ENCODE results near the gene RPL3.
A peak's percentile ranks its signal among the peaks of the same experiment; 100 is the strongest.
"Not testable (repeated sequence)": the region's sequence is repeated elsewhere in the genome, so short reads cannot be mapped to it uniquely, and the experiment has no call there.

RPL3 gene

DNA sequence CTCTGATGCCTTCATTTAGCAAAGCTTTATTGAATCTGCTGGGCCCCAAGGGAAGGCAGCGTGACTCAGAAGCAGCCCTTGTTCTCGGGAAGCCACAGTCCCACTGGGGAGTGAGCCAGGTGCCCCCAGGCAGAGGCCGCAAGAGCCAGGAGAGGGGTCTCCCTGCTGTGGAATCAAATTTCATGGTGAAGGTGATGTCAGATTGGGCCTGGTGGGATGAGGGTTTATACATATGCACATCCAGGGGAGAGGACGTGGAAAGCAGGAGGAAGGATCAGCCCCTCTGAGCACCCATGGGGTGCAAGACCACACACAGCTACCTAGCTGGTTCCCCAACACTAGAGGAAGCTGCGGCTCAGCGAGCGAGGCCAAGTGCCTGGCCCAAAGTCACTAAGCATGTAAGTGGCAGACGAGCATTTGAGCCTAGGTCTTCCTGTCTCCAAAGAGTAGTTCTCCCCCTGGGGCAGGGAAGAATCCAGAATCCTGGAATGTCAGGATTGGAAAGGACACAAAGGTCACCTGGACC, 32.3 kb upstream of the RPL3 start:
- DNase-seq (ENCODE audit: low read depth), result no peak

DNA sequence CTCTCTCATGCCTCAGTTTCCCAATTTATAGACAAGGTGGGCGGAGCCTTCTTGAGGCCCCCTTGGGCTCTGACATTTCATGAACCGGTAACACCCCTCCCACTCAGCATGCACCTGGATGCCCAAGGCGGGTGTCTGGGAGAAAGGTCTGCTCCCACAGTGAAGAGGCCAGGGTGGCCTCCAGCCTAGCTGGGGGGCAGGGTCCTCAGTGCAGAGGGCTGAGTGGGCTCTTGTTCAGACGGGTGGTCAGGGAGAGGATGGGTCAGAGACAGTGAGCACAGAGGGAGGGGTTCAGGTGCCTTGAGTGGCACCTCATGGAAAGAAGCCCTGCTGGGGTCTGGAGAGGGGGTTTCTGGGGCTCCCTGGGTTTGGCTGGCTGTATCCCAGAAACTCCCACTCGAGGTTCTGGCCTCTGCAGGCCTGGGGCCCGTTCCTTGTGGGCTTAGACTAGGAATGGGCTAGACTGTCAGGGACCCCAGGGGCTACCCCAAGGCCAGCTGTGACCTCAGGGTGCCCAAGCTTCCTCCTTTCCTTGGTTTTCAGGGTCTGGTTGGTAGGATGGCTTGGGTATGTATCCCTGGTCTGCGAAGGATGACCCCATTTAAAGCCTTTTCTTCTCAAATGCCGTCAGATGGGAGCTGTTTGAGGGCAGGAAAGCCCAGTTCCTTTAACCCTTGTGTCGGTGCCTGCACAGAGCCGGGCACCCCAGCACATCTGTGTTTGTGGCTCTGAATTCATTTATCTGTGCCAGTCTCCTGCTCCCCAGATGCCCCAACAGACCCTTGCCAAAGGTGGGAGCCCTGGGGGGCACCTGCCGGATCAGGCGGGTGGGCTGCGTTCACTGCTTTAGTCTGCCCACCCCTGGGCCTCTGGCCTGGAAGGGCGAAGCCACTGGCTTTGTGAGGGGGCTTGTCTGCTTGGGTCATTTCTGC, 31.6 kb upstream of the RPL3 start:
- no peak for DNase-seq (ENCODE audit: low read depth)

DNA sequence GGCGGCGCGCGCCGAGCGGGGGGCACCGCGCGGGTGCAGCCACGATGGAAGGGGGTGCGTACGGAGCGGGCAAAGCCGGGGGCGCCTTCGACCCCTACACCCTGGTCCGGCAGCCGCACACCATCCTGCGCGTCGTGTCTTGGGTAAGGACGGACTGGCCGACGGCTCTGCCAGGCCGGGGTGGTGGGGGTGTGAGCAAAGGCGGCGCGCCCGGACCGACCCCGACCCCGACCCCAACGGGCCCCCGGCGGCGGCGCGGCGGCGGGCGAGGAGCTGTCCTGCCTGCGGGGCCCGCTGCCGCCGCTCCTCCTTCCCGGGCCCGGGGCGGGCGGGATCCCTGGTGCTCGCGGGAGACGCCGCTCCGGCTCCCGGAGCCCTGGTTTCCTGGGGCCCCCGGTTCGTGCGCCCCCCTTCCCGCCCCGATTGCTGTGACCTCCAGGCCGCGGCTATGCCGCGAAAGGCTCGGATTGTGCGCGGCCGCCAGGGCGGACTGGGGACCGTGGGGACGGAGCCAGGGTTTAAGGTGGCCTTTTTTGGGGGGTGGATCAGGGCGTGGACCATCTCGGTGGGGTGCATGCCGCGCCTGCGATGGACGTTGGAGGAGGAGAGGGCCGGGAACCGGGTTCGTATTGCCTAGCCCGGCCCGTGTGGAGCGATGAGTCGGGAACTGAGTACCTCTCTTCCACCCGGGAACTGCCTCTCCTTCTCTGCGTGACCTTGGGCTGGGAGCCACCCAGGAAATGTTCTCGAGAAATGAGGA, 30.7 kb upstream of the RPL3 start, which contains the start of gene SYNGR1:
TSS of gene SYNGR1 (plus strand) at position 25 of the 760 bp plus-strand sequence. CDS start at position 45, 20 bp downstream.
- DNase-seq (ENCODE audit: low read depth), result no peak

DNA sequence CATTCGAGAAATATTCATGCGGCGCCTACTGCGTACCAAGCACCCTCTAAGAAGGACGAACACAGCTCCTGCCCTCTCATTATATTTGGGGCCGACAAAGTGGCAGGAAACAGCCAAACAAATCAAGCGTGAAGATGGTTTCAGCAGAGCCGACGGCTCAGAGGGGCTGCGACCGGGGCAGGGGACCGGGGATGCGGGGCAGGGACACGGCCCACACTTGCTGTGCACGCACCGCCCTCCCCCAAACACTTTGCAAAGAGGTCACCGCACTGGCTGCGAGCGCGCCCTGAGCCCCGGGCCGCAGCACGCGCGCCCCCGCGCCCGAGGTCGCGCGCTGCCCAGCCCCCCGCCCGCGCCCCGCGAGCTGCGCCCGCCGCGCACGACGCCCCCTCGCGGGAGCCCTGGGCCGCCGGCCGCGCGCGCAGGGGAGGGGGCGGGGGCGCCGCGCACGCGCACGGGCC, 30.1 kb upstream of the RPL3 start:
- DNase-seq (ENCODE audit: low read depth), result peak; percentile 36

DNA sequence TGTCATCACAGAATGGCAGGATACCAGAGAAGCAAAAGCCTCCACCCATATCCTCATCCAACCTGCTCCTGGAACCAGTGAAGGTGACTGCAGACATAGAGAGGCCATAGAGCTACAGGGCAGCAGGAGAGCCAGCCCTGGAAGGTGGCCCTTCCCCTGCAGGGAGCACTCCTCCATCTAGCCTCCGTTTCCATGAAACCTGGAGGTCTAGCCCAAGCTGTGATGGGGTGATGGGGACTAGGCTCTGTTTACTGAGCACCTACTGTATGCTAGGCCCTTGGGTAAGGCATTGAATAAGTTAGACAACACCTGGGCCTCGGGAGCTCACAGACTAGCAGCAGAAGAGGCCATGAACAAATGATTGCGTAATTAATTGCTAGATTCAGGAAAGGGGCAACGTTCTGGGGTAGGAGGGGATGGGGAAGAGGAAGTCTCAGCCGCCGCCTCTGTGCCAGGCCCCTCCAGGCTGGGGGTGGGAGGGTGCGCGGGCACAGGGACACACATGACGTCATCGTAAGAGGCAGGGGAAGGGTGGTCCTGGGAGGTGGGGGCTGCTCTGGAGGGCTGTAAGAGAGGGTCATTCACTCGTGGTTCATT, 29.6 kb upstream of the RPL3 start:
- peak; percentile 63 for DNase-seq (ENCODE audit: low read depth)

DNA sequence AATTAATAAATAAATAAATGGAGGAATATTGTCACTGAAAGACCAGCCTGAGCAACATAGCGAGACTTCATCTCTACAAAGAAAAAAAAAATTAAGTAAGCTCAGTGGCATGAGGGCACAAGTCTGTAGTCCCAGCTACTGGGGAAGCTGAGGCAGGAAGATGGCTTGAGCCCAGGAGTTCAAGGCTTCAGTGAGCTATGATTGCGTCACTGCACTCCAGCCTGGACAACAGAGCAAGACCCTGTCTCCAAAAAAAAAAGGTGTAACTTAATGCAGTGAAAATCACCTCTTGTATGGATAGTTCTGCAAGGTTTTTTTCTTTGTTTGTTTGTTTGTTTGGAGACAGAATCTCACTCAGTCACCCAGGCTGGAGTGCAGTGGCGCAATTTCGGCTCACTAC, 25.8 kb upstream of the RPL3 start:
- DNase-seq (ENCODE audit: low read depth), result no peak

DNA sequence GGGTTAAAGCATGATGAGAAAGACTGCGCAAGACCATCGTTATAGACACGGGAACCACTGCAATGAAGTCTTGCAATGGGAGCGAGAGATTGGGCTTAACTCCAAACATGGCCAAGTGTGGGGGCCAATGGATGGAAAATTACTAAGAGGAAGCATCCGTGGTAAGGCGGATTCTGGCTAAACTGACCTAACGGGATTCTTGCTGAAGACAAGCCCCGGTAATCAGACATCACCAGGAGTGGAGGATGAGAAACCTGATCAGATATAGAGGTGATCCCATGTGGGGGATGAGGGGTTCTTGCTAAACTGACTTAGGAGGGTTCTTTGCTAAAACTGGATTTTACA, 24.6 kb upstream of the RPL3 start:
- no peak for DNase-seq (ENCODE audit: low read depth)

DNA sequence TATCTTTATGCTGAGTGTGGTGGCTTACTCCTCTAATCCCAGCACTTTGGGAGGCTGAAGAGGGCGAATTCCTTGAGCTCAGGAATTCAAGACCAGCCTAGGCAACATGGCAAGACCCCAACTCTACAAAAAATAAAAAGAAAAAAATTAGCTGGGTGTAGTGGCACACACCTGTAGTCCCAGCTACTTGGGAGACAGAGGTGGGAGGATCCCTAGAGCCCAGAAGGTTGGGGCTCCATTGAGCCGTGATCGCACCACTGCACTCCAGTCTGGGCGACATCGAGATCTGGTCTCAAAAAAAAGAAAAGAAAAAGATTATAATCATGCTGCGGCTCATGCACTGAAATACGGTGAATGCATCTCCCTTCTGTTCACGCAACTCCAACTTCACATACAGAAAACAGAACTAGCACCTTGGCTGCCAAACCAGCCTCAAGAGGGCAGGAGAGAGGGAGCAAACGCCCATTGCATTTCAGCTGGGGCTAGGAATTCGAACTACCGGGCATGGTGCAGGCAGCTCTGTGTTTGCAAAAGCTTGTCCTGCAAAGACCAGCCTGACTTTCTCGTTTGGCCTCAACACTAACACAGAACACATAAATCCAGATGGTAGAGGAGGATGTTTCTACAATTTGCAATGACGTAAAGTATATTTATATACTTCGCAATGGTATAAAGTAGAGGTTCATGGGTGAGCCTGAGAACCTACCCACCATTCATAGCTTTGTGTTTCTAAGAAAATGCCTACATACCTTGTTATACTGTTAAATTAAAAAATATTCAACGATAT, 24.0 kb upstream of the RPL3 start:
- peak; percentile 29 for DNase-seq (ENCODE audit: low read depth)

DNA sequence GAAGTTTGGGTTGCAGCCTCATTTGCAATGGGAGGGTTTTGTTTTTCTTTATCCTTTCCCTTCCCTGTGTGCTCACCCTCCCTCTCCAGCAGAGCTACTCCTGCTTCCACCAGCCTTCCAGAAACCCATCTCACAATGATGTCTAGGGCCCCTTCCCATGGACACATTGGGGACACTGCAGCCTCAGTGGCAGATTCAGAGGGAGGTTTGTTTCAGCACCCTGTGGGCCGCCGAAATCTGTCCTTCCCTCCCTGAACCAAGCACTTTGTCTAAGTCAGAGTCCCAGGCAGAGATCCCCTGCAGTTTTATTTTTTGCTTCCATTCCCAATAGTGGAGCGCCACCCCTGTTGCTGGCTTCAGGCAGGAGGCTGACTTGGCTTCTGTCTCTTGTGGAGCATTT, 21.8 kb upstream of the RPL3 start:
- DNase-seq (ENCODE audit: low read depth), result no peak

DNA sequence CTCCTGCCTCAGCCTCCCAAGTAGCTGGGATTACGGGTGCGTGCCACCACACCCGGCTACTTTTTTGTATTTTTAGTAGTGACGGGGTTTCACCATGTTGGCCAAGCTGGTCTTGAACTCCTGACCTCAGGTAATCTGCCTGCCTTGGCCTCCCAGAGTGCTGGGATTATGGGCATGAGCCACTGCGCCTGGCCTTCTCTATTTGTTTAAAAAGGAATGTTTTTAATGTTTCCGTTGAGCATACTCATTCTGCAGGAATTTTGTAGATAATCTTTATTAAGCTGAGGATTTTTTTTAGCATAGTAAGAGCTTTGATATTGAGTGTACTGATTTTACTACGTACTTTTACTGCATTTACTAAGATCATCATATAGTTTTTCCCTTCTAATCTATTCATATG, 20.4 kb upstream of the RPL3 start:
- not testable (repeated sequence) for DNase-seq (ENCODE audit: low read depth)

DNA sequence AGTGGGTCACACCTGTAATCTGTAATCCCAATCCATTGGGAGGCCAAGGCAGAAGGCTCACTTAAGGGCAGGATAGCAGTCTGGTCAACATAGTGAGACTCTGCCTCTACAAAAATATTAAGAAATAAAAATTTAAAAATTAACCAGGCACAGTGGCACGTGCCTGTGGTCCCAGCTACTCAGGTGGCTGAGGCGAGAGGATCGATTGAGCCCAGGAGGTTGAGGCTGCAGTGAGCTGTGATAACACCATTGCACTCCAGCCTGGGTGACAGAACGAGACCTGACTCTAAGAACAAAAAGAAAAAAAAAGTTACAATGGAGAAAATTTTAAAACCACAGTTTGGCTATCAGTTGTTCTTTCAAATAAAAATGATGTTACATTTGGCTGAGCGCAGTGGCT, 17.0 kb upstream of the RPL3 start:
- no peak for DNase-seq (ENCODE audit: low read depth)

DNA sequence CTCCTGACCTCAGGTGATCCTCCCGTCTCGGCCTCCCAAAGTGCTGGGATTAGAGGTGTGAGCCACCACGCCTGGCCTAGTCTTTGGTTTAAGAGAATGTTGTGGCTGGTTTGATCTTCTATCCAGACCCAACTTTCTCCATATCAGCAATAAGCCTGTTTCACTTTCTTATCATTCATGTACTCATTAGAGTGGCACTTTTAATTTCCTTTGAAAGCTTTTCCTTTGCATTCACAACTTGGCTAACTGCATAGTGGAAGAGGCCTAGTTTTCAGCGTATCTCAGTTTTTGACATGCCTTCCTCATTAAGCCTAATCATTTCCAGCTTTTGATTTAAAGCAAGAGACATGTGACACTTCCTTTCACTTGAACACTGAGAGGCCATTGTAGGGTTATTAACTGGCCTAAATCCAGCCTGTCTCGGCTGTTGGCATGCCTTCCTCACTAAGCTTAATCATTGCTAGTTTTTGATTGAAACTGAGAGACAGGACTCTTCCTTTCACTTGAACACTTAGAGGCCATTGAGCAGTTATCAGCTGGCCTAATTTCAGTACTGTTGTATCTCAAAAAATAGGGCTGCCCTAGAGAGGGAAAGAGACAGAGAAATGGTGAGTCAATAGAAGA, 13.1 kb upstream of the RPL3 start:
- no peak for DNase-seq (ENCODE audit: low read depth)

DNA sequence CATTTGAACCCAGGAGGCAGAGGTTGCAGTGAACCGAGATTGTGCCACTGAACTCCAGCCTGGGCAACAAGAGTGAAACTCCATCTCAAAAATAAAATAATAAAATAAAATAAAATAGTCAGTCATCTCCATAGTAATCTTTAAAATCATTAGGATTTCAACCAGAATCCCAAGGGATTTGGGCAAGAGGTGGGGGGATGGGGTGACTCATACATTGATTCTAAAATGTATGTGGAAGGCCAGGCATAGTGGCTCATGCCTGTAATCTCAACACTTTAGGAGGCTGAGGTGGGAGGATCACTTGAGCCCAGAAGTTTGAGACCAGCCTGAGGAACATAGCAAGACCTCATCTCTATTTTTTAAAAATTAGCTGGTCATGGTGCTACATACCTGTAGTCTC, 11.1 kb upstream of the RPL3 start:
- not testable (repeated sequence) for DNase-seq (ENCODE audit: low read depth)

DNA sequence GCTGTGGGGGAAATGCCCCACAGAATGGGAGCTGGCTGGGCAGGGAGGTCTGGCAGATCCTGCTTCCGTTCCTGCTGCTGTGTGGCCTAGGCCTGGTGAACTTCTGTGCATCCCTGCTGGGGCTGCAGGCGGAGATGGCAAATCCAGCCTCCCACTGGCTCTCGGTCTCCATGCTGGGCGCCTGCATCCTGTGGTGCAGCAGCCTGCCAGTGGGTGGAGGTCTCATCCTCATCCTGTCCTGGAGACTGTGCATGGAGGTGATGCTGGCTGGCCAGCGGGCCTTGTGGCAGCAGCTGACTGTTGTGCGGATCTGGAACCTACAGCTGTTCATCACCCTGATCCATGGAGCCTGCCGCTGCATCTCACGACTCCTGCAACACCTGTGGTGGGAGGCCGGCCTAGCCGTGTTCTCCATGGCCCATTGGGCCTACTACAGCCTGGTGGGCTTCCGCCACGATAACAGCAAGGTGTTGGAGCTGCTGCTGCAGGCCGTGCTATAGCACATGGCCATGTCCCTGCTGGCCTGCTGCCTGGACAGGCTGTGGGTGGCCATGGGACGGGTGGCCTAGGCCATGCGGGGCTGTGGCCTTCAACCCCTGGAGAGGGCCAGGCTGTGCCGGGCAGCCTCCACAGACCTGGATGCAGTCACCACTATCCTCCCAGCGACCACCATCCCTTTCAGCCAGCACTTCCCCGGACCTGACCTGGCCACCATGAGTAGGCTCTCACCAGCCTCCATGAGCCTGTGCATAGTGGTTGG, 8.8 kb upstream of the RPL3 start:
- DNase-seq (ENCODE audit: low read depth), result no peak

DNA sequence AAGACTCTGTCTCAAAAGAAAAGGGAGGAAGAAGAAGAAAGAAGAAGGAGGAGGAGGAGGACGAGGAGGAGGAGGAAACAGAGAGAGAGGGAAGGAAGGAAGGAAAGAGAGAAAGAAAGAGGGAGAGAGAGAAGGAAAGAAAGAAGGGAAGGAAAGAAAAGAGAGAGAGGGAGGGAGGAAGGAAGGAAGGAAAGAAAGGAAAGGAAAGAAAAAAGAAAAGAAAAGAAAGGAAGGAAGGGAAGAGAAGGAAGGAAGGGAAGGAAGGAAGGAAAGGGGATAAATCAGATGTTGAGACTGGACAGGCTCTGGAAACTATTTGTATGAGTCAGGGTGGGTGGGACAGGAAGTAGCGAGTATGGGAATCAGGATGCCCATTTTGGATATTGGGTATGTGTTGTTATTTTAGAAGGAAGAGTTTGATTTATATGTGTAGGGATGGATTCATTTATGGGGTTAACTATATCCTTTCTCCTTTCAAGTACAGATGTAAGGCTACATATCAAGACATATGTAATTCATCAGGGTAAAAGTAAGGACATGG, 6.0 kb upstream of the RPL3 start:
- no peak for DNase-seq (ENCODE audit: low read depth)

DNA sequence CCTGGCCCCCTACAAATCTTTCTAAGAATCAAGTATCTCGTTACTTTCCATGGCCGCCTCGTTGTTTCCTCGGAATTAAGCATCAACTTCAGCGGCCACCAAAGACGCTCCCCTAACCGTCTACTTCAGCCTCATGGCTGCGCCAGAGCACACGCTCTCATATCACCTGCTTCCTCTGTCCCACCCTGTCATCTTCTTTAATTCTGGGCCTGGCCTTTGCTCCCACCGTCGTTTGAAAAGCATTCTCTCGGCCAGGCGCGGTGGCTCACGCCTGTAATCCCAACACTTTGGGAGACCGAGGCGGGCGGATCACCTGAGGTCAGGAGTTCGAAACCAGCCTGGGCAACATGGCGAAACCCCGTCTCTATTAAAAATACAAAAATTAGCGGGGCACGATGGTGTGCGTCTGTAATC, 1.2 kb upstream of the RPL3 start:
- not testable (repeated sequence) for DNase-seq (ENCODE audit: low read depth)

DNA sequence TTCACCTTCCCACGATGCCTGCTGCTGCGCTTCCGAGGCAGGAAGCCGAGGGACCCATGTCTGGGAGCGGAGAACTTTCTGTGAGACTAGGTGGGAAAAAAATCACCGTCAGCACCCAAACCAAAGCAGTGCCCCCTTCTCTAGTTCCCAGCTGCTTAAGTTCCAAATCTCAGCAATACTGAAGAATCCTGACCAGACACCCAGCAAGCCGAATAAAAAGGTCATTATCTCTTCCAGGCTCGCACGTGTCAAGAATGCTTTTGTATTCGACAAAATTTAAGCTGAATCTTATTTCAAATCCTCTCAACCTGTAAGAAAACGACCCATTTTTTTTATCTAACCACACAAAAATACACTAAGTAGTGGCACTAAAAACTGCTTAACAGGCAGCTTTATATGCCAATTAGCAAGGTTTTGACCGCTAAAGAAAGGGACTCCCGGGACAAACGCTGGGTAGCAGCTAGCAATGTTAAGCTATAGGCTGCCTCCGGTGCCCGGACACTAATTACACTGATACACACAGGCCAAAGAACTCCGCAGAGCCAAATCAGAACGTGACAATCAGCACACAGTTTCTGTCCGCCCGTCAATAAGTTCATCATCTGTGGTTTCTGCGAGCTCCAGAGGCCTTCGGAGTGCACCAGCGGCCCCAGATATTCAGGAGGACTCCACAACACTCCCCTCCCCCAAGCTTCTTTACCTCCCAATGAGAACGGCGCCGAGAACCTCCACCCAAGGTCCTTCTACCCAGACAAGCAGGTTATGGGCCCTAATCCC, 728 bp downstream of the RPL3 start:
- DNase-seq (ENCODE audit: low read depth), result peak; percentile 54

DNA sequence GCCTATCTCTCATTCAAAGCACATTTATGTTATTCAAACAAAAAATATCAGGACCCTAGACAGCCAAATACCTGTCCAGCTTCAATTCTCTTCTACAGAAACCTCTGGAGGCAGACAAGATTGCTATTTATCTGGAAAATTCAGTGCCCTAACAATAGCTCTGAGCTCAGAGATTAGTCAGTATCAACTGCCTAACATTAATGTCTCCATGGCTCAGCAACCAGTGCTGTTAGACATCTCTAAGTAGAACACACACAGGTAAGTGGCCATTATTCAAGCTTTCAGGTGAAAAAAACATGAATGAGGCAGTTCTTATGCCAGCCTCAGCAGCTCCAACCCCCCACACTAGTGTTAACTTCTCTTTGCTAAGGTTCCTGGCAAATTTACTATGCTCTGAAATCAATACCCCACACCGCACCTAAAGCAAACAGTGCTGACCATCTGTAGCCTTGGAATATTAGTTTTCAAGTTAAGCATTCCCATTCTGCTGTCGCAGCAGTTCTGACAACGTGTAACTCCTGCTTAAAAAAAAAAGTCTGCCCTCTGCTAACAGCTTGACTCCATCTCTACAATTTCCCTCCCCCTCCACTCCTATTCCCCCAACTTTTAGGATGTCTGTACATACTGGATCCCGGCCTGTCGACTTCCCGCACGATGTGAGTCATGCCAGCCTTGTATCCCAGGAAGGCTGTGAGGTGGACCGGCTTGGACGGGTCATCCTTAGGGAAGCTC, 1.5 kb downstream of the RPL3 start:
- peak; percentile 39 for DNase-seq (ENCODE audit: low read depth)

Data from CMK (cell line).